ENCODE results near the gene ABCA1.

ABCA1 gene

DNA sequence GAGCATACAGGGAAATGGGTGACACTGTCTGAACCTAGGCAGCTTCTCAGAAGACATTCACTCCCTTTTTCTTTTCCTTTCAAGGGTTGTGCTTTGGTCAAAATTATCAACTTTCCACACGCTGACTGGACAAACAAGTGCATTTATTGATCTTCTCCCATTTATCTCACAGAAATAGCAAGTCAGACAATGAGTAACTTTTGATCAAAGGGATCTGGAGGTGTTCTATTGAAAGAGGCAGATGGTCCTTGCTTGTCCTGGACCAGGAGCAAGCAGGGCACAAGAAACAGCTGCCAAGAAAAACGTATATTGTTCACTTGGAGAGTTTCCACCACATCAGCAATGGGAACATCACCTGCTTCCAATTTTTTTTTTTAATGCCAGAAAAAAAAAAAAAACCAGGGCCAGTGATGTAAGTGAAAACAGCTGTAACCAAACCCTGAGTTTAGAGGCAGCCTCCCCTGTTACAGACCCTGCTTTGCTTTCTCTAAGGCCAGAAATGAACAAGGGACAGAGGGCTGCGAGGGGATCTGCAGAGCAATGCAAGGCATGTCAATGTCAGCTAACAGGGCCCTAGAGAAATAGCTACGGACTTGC is 84.2 kb downstream of the ABCA1 start:
- Histone ChIP-seq H3K27me3 (ENCODE audit: insufficient read depth, low read length) (no peaks in the 10 kb centered on the region), H2AFZ (ENCODE audit: low read length) (no peak overlapping the region), H3K27ac (ENCODE audit: low read depth, low read length, poor library complexity, severe bottlenecking) (no peak overlapping the region), H3K4me3 (ENCODE audit: low read depth, low read length, poor library complexity, severe bottlenecking) (no peak overlapping the region), H3K4me2 (ENCODE audit: low read length) (no peak overlapping the region), H3K79me2 (ENCODE audit: insufficient read depth, low read length) (no peaks in the 10 kb centered on the region), H4K20me1 (ENCODE audit: insufficient read depth, low read length) (no peaks in the 10 kb centered on the region), H3F3A (ENCODE audit: insufficient read depth, low read length) (no peaks in the 10 kb centered on the region), H3K9ac (ENCODE audit: low read length) (no peak overlapping the region), H3K9me2 (ENCODE audit: low read depth, low read length) (no peaks in the 10 kb centered on the region), H3K36me3 (ENCODE audit: insufficient read depth, low read length) (no peaks in the 10 kb centered on the region), H3K9me3 (ENCODE audit: low read length) (no peaks in the 10 kb centered on the region), H3K4me1 (ENCODE audit: insufficient read depth, low read length, severe bottlenecking) (no peaks in the 10 kb centered on the region)
- TF ChIP-seq, protein P1, sequence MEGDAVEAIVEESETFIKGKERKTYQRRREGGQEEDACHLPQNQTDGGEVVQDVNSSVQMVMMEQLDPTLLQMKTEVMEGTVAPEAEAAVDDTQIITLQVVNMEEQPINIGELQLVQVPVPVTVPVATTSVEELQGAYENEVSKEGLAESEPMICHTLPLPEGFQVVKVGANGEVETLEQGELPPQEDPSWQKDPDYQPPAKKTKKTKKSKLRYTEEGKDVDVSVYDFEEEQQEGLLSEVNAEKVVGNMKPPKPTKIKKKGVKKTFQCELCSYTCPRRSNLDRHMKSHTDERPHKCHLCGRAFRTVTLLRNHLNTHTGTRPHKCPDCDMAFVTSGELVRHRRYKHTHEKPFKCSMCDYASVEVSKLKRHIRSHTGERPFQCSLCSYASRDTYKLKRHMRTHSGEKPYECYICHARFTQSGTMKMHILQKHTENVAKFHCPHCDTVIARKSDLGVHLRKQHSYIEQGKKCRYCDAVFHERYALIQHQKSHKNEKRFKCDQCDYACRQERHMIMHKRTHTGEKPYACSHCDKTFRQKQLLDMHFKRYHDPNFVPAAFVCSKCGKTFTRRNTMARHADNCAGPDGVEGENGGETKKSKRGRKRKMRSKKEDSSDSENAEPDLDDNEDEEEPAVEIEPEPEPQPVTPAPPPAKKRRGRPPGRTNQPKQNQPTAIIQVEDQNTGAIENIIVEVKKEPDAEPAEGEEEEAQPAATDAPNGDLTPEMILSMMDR (IDR thresholded peaks at IDR 0.05; ENCODE audit: low read length) = no peak
- no peak for TF ChIP-seq EZH2 (IDR thresholded peaks at IDR 0.05; ENCODE audit: borderline replicate concordance, low read length)

DNA sequence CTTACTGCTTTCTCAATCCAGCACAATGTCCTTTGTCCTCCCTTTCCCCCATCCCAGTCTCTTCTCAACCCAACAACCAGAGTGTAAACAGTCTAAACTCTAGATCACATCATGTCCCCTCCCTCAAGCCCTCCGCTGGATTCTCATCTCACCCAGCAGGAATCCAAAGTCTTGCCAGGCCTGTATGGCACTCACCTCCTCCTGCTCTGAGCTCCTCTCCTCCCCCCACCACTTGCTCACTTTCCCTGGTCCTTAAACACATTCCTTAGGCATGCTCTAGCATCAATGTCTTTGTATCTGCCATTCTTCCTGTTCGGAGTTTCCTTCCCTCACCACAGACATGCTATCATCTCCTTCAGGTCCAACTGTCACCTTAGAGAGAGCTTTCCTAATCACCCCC is 85.3 kb downstream of the ABCA1 start:
- H2AFZ ChIP-seq (ENCODE audit: low read length) = no peak overlapping the region
- no peaks in the 10 kb centered on the region for H3K9me3 ChIP-seq (ENCODE audit: low read length)
- no peaks in the 10 kb centered on the region for H3K27me3 ChIP-seq (ENCODE audit: insufficient read depth, low read length)
- H3K4me2 ChIP-seq (ENCODE audit: low read length) = no peak overlapping the region
- H3K9ac ChIP-seq (ENCODE audit: low read length) = no peak overlapping the region
- no peak overlapping the region for H3K27ac ChIP-seq (ENCODE audit: low read depth, low read length, poor library complexity, severe bottlenecking)
- no peaks in the 10 kb centered on the region for H3K9me2 ChIP-seq (ENCODE audit: low read depth, low read length)
- no peaks in the 10 kb centered on the region for H3F3A ChIP-seq (ENCODE audit: insufficient read depth, low read length)
- no peaks in the 10 kb centered on the region for H3K36me3 ChIP-seq (ENCODE audit: insufficient read depth, low read length)
- no peaks in the 10 kb centered on the region for H3K4me1 ChIP-seq (ENCODE audit: insufficient read depth, low read length, severe bottlenecking)
- H3K79me2 ChIP-seq (ENCODE audit: insufficient read depth, low read length) = no peaks in the 10 kb centered on the region
- TF ChIP-seq, protein P1 (IDR thresholded peaks at IDR 0.05; ENCODE audit: low read length) = no peak
- TF ChIP-seq EZH2 (IDR thresholded peaks at IDR 0.05; ENCODE audit: borderline replicate concordance, low read length) = no peak
- no peak overlapping the region for H3K4me3 ChIP-seq (ENCODE audit: low read depth, low read length, poor library complexity, severe bottlenecking)
- no peaks in the 10 kb centered on the region for H4K20me1 ChIP-seq (ENCODE audit: insufficient read depth, low read length)

DNA sequence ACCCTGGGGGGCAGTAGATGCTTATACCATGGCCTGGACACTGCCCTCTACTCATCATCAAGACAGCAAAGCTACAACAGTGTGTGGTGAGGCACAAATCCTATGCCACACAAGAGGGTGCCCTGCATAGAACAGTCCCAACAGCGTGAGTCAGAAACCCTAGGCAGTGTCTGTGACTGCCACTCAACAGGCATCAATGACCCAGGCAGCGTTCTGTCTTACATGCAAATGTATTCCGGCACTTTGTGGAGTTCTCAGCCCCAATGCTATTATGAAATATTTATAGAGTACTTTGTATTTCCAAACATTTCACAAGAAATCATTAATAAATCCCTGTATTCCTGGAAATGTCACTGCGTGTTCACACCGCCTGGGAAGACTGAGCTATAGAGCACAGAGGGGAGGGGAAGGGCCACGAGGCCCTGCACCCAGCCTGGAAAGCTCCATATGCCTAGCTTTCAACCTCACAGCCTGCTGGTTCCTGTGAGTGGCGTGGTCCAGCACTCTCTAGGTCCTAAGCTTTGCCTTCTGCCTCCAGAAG is 86.3 kb downstream of the ABCA1 start:
- Histone ChIP-seq H3K79me2 (ENCODE audit: insufficient read depth, low read length) (no peaks in the 10 kb centered on the region), H3K36me3 (ENCODE audit: insufficient read depth, low read length) (no peaks in the 10 kb centered on the region), H3K4me2 (ENCODE audit: low read length) (no peak overlapping the region), H3K27me3 (ENCODE audit: insufficient read depth, low read length) (no peaks in the 10 kb centered on the region), H3K4me1 (ENCODE audit: insufficient read depth, low read length, severe bottlenecking) (no peaks in the 10 kb centered on the region), H3K27ac (ENCODE audit: low read depth, low read length, poor library complexity, severe bottlenecking) (no peak overlapping the region), H3K9me3 (ENCODE audit: low read length) (no peaks in the 10 kb centered on the region), H3K4me3 (ENCODE audit: low read depth, low read length, poor library complexity, severe bottlenecking) (no peak overlapping the region), H3K9me2 (ENCODE audit: low read depth, low read length) (no peaks in the 10 kb centered on the region), H3F3A (ENCODE audit: insufficient read depth, low read length) (no peaks in the 10 kb centered on the region), H3K9ac (ENCODE audit: low read length) (no peak overlapping the region), H4K20me1 (ENCODE audit: insufficient read depth, low read length) (no peaks in the 10 kb centered on the region), H2AFZ (ENCODE audit: low read length) (no peak overlapping the region)
- TF ChIP-seq, protein P1 (IDR thresholded peaks at IDR 0.05; ENCODE audit: low read length) = no peak
- TF ChIP-seq EZH2 (IDR thresholded peaks at IDR 0.05; ENCODE audit: borderline replicate concordance, low read length) = no peak
